Lung (tissue), 12 donors: Measurements from ENCODE around the gene ANKRD28. TPM values are rescaled to one million over a fixed set of nuclear protein-coding genes. Genes with fewer than 3 reads are reported as not detected.

Experiments used
- ATAC-seq: fragments of 200-7000 bp; cut with Tn5 transposase; one replicate; pipeline ENCODE4 v1.9.1; 2020; ENCODE audit warnings: moderate number of reproducible peaks; ENCODE audit not compliant: insufficient read depth, low FRiP score
- DNase-seq, 3 donors: peaks; one replicate each; pipeline ENCODE4 v3.0.0-alpha.2; 2013 to 2017
- H3K27ac ChIP-seq, 2 donors: one replicate each; pipeline ENCODE4 v1.5.1; 2013; ENCODE audit warnings: mild to moderate bottlenecking in 2 of 2, moderate library complexity in 2 of 2, control low read depth in 1 of 2, inconsistent platforms in 1 of 2, low read depth in 1 of 2, low read length in 1 of 2
- H3K27me3 ChIP-seq, 3 donors: one replicate each; pipeline ENCODE4 v1.5.1; 2013; ENCODE audit warnings: low read length in 2 of 3; ENCODE audit not compliant: control insufficient read depth in 3 of 3, insufficient read depth in 3 of 3
- H3K36me3 ChIP-seq, 4 donors: one replicate each; pipeline ENCODE4 v1.5.1; 2013; ENCODE audit warnings: low read length in 4 of 4, mild to moderate bottlenecking in 1 of 4, moderate library complexity in 1 of 4; ENCODE audit not compliant: control insufficient read depth in 4 of 4, insufficient read depth in 4 of 4
- H3K4me1 ChIP-seq, 5 donors: one replicate each; pipeline ENCODE4 v1.5.1; 2013; ENCODE audit warnings: low read length in 5 of 5, mild to moderate bottlenecking in 2 of 5, moderate library complexity in 1 of 5; ENCODE audit not compliant: control insufficient read depth in 5 of 5, insufficient read depth in 5 of 5
- H3K4me3 ChIP-seq: one replicate; pipeline ENCODE4 v1.5.1; 2013; ENCODE audit warnings: mild to moderate bottlenecking, control low read depth, moderate library complexity
- H3K9ac ChIP-seq, 2 donors: one replicate each; pipeline ENCODE4 v1.5.1; 2013; ENCODE audit warnings: low read length in 2 of 2, control low read depth in 1 of 2; ENCODE audit not compliant: insufficient read depth in 1 of 2
- H3K9me3 ChIP-seq, 4 donors: one replicate each; pipeline ENCODE4 v1.5.1; 2013; ENCODE audit warnings: low read length in 3 of 4, mild to moderate bottlenecking in 1 of 4, moderate library complexity in 1 of 4; ENCODE audit not compliant: control insufficient read depth in 4 of 4, insufficient read depth in 3 of 4
- WGBS, 2 donors: extraction: QIAGEN DNeasy Blood & Tissue Kit; methylation state at CpG; one replicate each; pipeline ENCODE4 v1.1.7; 2013; 5-methylcytosine and 5-hydroxymethylcytosine counted together
- polyA plus RNA-seq, 2 donors: library from polyadenylated mRNA; stranded (reverse); fragments of 200-250 nt; gene quantifications; one replicate each; pipeline ENCODE4 v1.2.1, GENCODE V29; 2013
- total RNA-seq, 2 donors: library from RNA; depleted of rRNA in 1 of 2; stranded (reverse); fragments of >200 nt in 1 of 2; gene quantifications; one replicate each; pipeline ENCODE4 v1.2.1, GENCODE V29; 2014 to 2021
- TF ChIP-seq, protein P1 (sequence below): IDR thresholded peaks from 2 replicates; pipeline ENCODE4 v1.5.1; 2012; ENCODE audit warnings: mild to moderate bottlenecking; ENCODE audit errors: control extremely low read depth, extremely low read depth
- donor health status: control.
- donor health status: control.
- donor health status: Bipolar disorder and iron deficiency.
- donor health status: healthy.
- donor health status: DM: yes; HTN: yes; CAD: no.

Gene ANKRD28
- total and polyA plus RNA-seq, 4 donors = 11.1 to 66.7 (median 39.2) TPM

DNA sequence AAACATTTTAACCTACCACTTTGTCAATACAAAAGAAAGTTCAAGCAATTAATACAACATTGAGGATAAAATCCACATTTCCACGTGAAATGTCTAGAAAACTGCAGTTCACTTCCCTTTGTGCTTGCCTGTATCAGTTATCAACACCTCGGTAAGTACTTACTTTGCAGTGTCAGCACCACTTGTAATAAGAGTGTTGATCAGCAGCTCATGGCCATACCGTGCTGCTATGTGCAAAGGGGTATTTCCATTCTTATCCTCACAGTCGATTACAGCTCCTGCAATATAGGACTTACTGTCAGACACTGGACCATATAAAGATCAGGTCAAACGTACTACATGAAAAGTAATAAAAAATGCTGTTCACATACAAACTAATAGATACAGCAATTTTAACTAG is 84.4 kb downstream of the ANKRD28 start:
- 68 to 91% methylated on average over 5 of the region's 5 CpGs for WGBS, 2 donors
- H3K27me3 ChIP-seq = no peaks in the 10 kb centered on the region
- ATAC-seq = no peak
- H3K36me3 ChIP-seq = peaks cover 0 to 12% (median 5%) of the 10 kb centered on the region in 4 donors
- H3K4me1 ChIP-seq = no peaks in the 10 kb centered on the region
- peak in 1 of 3 donors; percentile 7 for DNase-seq
- no peaks in the 10 kb centered on the region for H3K9me3 ChIP-seq
- no peak overlapping the region for H3K9ac ChIP-seq
- H3K27ac ChIP-seq = no peak overlapping the region
- H3K4me3 ChIP-seq = no peak overlapping the region
- TF ChIP-seq, protein P1, sequence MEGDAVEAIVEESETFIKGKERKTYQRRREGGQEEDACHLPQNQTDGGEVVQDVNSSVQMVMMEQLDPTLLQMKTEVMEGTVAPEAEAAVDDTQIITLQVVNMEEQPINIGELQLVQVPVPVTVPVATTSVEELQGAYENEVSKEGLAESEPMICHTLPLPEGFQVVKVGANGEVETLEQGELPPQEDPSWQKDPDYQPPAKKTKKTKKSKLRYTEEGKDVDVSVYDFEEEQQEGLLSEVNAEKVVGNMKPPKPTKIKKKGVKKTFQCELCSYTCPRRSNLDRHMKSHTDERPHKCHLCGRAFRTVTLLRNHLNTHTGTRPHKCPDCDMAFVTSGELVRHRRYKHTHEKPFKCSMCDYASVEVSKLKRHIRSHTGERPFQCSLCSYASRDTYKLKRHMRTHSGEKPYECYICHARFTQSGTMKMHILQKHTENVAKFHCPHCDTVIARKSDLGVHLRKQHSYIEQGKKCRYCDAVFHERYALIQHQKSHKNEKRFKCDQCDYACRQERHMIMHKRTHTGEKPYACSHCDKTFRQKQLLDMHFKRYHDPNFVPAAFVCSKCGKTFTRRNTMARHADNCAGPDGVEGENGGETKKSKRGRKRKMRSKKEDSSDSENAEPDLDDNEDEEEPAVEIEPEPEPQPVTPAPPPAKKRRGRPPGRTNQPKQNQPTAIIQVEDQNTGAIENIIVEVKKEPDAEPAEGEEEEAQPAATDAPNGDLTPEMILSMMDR = no peak

DNA sequence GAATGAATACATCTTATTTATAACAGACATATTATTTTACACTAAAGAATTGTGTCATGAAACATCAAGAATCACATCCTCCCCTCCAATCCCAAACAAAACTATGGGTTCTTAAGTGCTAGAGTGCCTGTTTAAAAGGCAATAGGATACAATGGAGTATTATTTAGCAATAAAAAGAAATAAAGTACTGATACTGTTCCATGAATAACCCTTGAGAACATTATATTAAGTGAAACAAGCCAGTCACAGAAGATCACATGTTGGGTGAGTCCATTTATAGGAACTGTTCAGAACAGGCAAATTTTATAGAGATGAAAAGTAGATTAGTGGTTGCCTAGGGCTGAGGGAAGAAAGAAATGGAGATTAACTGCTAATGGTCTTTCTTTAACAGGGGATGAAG is 86.5 kb downstream of the ANKRD28 start:
- H3K27ac ChIP-seq = no peak overlapping the region
- H3K36me3 ChIP-seq = peaks cover 0 to 16% (median 10%) of the 10 kb centered on the region in 4 donors
- H3K4me1 ChIP-seq = no peaks in the 10 kb centered on the region
- ATAC-seq (no peak), DNase-seq (no peak)
- TF ChIP-seq, protein P1 = no peak
- no peaks in the 10 kb centered on the region for H3K9me3 ChIP-seq
- H3K27me3 ChIP-seq = no peaks in the 10 kb centered on the region
- H3K9ac ChIP-seq = no peak overlapping the region
- H3K4me3 ChIP-seq = no peak overlapping the region

DNA sequence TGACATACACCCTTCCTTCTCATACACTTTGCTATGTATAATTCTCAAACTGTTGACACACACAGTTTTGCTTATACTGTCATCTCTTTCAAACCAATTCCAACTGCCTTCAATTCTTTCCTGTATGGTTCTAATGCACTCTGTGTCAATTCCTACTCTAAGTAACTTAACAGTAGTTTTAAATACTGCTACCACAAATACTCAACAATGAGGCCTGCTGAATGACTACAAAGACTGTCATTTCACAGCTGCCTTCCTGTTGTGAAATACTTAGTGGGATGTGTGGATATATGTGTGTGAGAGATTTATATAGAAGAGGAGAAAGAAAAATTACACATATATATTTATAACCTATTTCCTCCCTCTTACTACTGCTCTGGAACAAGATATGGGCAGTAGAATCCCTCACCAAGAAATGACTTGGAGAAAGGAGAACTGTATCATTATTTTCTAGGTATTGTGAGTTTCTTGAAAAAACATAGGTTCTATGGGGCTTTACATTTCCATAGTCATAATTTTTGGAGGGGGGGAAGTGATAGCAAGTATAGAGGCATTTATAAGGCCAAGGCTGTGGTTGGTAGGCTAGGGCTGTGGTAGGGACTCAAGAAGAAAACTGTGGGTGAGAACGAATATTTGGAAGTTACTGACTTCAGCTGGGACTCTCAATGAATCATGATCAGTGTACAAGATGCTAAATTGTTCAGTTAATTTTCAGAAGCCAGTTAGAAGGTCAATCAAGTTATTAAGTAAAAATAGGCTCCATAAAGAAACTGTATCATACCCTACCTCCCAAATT is 88.7 kb downstream of the ANKRD28 start:
- H3K27me3 ChIP-seq = no peaks in the 10 kb centered on the region
- H3K9me3 ChIP-seq = no peaks in the 10 kb centered on the region
- no peak overlapping the region for H3K9ac ChIP-seq
- TF ChIP-seq, protein P1 = no peak
- no peaks in the 10 kb centered on the region for H3K4me1 ChIP-seq
- no peak overlapping the region for H3K4me3 ChIP-seq
- peaks cover 2 to 16% (median 10%) of the 10 kb centered on the region in 4 donors for H3K36me3 ChIP-seq
- 48 to 69% methylated on average over 1 of the region's 1 CpG for WGBS, 2 donors
- ATAC-seq = no peak
- peak in 1 of 3 donors; percentile 2 for DNase-seq
- H3K27ac ChIP-seq = no peak overlapping the region

DNA sequence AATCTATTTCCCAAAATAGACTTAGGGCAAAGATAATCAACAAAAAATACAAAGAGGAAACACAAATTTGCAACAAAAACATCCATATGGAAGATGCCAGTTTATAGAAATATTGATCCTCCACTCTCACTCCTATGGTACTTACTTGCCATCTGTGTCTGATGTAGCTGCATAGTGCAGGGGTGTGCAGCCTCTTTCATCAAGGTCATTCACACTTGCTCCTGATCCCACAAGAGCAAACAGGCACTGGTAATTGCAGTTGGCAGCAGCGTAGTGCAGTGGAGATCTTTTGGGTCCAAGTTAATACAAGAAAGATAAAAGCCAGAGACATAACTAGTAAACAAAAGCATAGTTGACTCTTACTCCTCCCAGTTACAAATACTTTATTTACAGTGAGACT is 90.0 kb downstream of the ANKRD28 start:
- H3K4me3 ChIP-seq = no peak overlapping the region

More for the DNA sequence above, 90.0 kb downstream of the ANKRD28 start:
- no peaks in the 10 kb centered on the region for H3K9me3 ChIP-seq
- DNase-seq = no peak
- no peaks in the 10 kb centered on the region for H3K27me3 ChIP-seq
- TF ChIP-seq, protein P1 = no peak
- peaks cover 5 to 13% (median 10%) of the 10 kb centered on the region in 4 donors for H3K36me3 ChIP-seq
- H3K27ac ChIP-seq = no peak overlapping the region
- no peak overlapping the region for H3K9ac ChIP-seq
- no peaks in the 10 kb centered on the region for H3K4me1 ChIP-seq
- no peak for ATAC-seq
- 92 to 96% methylated on average over 1 of the region's 1 CpG for WGBS, 2 donors
